Transverse colon (tissue), 4 donors: ENCODE measurements around the gene PRR29. TPM values are rescaled to one million over a fixed set of nuclear protein-coding genes. Genes with fewer than 3 reads are reported as not detected.

Experiments used
- total RNA-seq, 4 donors: library from RNA; depleted of rRNA; stranded (reverse); fragments of >200 nt; gene quantifications; one replicate each; pipeline ENCODE4 v1.1.0, GENCODE V29; 2016

Gene PRR29
- total RNA-seq, 4 donors from 2014 or later: not detected

Other genes starting within 250 kb of the PRR29 start
- 100 to 1,000 TPM in 3 of 4 donors, 10 to 100 TPM in 1; 78.2 to 129 (median 101) TPM for gene CCDC47, start 224.8 kb upstream of the PRR29 start, total RNA-seq
- gene DDX42, start 224.2 kb upstream of the PRR29 start, total RNA-seq: 100 to 1,000 TPM in 2 of 4 donors, 10 to 100 TPM in 2; 71.8 to 129 (median 99.4) TPM
- gene PSMC5, start 170.9 kb upstream of the PRR29 start, total RNA-seq: 100 to 1,000 TPM in 1 of 4 donors, 10 to 100 TPM in 3; 63.2 to 131 (median 77.9) TPM
- gene FTSJ3, start 170.7 kb upstream of the PRR29 start, total RNA-seq: 10 to 100 TPM; 17.7 to 45.9 (median 34.6) TPM
- gene SMARCD2, start 155.7 kb upstream of the PRR29 start, total RNA-seq: 100 to 1,000 TPM in 3 of 4 donors, 10 to 100 TPM in 1; 99.0 to 130 (median 109) TPM
- not detected for gene CSH2, start 124.7 kb upstream of the PRR29 start, total RNA-seq
- not detected for gene GH2, start 116.4 kb upstream of the PRR29 start, total RNA-seq
- not detected for gene CSH1, start 101.8 kb upstream of the PRR29 start, total RNA-seq
- gene CSHL1, start 87.1 kb upstream of the PRR29 start, total RNA-seq: not detected
- not detected for gene GH1, start 79.5 kb upstream of the PRR29 start, total RNA-seq
- gene CD79B, start 66.0 kb upstream of the PRR29 start, total RNA-seq: 10 to 100 TPM in 2 of 4 donors, under 1 TPM in 1, not detected in 1; 0.68 to 38.9 (median 20.0) TPM
- under 1 TPM in 3 of 4 donors, not detected in 1; 0.14 to 0.48 (median 0.20) TPM for gene SCN4A, start 25.4 kb upstream of the PRR29 start, total RNA-seq
- 10 to 100 TPM in 1 of 4 donors, 1 to 10 TPM in 2, not detected in 1; 6.4 to 24.3 (median 9.3) TPM for gene ICAM2, start 22.3 kb downstream of the PRR29 start, total RNA-seq
- 10 to 100 TPM in 3 of 4 donors, 1 to 10 TPM in 1; 7.8 to 29.2 (median 12.8) TPM for gene ERN1, start 131.8 kb downstream of the PRR29 start, total RNA-seq